GM19452 (cell line): ENCODE data around the gene C11orf54.

ENCODE experiments used
- ATAC-seq: cut with Tn5 transposase; IDR thresholded peaks from one replicate; pipeline ENCODE4 v1.9.1; 2021; ENCODE audit not compliant: unreplicated experiment

Gene C11orf54

GRCh38 chr11:93741094-93741881 lies at the start of gene C11orf54, which contains the start of gene TAF1D:
C11orf54 (plus strand) TSS chr11:93741672; CDS start chr11:93747394, 5,722 bp downstream.
TAF1D (minus strand) TSS chr11:93741495; CDS start chr11:93739304, 2,191 bp downstream.
- ATAC-seq, result peak; percentile 91

DNA sequence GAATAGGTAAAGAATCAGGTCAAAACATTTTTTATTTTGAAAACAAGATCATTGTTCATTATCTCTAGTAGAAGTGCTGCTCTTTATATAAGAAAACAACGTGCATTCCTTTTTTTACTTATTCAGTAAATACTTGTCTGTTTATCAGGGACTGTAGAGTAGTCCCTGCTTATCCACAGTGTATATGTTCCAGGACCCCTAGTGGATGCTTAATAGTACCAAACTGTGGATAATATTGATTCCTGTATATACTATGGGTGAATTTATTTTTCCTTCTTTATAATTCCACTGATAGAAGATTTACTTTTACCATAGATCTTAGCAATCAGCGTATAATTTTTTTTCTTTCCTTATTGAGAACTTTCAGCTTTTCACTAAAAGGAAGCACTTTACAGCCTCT lies 47.4 kb upstream of the C11orf54 start:
- ATAC-seq, result no peak

- no peak for ATAC-seq
Measured at GRCh38 chr11:93694557-93694956, 46.9 kb upstream of the C11orf54 start.

DNA sequence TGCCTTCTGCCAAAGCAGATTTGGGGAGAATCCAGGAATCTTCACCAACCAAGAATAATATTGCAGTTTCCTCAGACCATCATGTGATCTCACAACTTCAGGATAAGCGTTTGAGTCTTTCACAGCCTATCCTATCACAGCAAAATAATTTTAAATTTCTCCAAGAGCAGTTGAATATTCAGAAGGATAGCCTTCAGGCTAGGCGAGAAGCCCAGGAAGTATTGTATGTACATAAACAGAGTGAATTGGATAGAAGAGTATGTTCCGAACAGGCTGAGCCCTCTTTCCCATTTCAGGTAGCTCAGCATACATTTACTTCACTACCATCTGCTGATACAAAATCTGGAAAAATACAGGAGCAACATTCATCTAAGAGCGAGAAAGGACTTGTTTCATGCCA lies 43.9 kb upstream of the C11orf54 start:
- no peak for ATAC-seq

- no peak for ATAC-seq
Measured at GRCh38 chr11:93700830-93701229, 40.6 kb upstream of the C11orf54 start.

DNA sequence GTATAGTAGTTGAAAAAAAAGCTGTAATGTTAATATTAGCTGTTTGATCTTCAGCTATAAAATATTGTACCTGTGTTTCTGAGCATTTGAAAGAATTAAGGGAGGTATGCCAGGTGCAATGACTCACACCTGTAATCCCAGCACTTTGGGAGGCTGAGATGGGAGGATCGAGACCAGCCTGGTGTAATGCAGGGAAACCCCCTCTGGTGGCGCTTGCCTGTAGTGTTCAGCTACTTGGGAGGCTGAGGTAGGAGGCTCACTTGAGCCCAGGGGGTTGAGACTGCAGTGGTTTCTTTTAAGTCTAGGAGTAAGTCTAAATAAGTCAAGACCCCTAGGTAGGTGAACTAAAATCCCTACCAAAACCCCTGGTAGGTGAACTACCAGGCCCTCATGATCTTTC lies 37.2 kb upstream of the C11orf54 start:
- no peak for ATAC-seq

DNA sequence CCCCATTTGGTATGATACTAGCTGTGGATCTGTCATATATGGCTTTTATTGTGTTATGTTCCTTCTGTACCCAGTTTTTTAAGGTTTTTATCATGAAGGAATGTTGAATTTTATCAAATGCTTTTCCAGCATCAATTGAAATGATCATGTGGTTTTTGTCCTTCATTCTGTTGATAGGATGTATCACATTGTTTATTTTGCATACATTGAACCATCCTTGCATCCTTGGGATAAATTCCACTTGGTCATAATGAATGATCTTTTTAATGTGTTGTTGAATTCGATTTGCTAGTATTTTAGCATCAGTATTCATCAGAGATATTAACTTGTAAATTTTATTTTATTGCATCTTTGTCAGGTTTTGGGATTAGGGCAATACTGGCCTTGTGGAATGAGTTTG lies 31.2 kb upstream of the C11orf54 start:
- no peak for ATAC-seq

DNA sequence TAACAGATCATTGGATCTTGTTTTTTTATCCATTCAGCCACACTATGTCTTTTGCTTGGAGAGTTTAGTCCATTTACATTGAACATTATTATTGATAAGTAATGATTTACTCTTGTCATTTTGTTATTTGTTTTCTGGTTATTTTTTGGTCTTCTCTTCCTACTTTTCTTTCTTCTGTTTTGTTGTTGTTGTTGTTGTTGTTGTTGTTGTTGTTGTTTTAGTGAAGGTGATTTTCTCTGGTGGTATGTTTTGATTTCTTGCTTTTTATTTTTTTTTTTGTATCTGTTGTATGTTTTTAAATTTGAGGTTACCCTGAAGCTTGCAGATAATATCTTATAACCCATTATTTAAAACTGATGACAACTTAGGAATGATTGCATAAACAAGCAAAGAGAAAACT lies 28.8 kb upstream of the C11orf54 start:
- no peak for ATAC-seq

DNA sequence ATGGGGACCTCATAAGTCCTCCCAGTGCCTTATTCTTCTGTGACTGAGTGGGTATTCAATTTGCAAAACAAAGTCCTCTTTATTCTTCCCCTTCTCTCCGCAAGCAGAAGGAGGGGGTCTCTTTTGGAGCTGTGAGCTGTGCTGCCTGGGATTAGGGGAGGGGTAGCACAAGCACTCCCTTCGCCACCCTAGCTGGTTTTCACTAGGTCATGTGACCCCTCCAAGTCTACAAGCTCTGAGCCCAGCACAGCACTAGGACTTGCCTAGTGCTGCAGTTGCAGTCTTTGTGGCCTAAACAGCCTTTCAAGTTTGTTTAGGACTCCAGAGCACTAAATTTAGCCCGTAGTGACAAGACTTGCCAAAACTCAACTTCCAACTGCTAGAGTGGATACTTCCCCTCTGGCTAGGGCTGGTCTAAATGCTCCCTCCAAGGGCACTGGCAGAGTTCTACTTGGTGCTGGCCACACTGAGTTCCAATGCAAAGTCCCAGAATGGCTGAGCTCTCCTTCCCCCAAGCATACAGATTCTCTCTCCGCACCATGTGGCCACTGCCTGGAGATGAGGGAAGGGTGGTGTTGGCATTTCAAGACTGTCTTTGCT lies 25.6 kb upstream of the C11orf54 start:
- no peak for ATAC-seq

GRCh38 chr11:93717501-93717900 lies 24.0 kb upstream of the C11orf54 start:
- no peak for ATAC-seq

DNA sequence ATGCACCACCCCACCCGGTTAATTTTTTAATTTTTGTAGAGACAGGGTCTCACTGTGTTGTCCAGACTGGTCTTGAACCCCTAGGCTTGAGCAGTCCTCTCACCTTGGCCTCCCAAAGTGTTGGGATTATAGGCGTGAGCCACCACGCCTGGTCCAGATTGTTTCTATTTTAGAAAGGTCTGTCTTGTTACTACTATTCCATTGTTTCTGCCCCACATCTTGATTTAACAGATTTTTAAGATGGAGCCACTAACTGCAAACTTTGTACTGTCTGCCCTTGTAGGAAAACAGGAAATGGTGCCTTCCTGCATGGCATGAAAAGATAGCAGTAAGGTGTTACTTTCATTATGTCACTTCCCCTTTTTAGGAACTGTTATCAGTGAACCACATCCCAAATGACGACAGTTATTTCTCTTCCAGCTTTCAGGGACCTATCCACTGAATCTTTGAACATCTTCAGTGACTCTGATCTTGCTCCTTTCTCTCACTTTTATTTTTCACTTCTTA lies 23.4 kb upstream of the C11orf54 start:
- ATAC-seq, result peak; percentile 89

- no peak for ATAC-seq
Measured at GRCh38 chr11:93719310-93719709, 22.2 kb upstream of the C11orf54 start.

DNA sequence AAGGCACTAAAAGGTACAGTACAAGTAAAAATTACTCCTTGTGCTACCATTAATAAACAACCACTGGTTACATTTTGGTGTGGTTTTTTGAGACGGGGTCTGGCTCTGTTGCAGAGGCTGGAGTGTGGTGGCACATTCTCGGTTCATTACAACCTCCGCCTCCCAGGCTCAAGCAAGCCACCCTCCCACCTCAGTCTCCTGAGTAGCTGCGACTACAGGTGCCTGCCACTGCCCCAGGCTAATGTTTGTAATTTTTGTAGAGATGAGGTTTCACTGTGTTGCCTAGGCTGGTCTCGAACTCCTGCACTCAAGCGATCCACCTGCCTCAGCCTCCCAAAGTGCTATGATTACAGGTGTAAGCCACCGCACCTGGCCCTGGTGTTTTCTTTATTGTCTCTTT lies 20.9 kb upstream of the C11orf54 start:
- no peak for ATAC-seq

DNA sequence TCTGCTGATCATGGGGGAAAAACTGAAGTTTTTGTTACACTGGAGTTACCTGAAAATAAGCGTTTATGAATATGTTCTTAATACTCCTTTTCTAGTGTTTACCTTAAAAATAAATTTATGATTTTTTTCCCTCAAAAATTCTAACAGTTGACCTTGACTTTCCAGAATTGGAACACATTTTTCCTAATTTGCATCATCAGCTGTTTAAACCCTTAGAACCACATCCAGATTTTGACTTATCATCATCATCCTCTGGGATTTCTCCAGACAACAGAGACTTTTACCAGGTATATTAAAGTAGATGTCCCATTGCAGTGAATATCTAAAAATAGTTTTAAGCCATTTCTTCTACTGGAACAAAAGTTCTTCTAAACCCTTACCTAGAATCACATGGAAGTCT lies 17.4 kb upstream of the C11orf54 start:
- no peak for ATAC-seq

GRCh38 chr11:93727985-93728791 lies 13.3 kb upstream of the C11orf54 start:
- ATAC-seq, result no peak

DNA sequence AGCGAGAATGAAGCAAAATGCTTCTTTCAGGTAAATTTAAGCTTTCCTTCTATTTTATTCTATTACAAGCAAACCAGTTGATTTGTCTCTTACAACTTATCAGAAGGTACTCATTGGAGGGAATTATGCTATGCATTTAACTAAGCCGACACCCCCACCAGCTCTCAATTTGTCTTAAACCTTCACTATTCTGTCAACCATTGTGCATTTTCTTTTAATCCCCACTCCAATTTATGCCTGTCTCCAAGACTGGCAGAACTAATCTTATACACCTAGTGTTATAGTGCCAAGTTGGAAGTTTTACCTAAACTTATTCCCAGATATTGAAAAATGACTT lies 12.7 kb upstream of the C11orf54 start:
- ATAC-seq, result no peak

- no peak for ATAC-seq
Measured at GRCh38 chr11:93729129-93729616, 12.3 kb upstream of the C11orf54 start.

DNA sequence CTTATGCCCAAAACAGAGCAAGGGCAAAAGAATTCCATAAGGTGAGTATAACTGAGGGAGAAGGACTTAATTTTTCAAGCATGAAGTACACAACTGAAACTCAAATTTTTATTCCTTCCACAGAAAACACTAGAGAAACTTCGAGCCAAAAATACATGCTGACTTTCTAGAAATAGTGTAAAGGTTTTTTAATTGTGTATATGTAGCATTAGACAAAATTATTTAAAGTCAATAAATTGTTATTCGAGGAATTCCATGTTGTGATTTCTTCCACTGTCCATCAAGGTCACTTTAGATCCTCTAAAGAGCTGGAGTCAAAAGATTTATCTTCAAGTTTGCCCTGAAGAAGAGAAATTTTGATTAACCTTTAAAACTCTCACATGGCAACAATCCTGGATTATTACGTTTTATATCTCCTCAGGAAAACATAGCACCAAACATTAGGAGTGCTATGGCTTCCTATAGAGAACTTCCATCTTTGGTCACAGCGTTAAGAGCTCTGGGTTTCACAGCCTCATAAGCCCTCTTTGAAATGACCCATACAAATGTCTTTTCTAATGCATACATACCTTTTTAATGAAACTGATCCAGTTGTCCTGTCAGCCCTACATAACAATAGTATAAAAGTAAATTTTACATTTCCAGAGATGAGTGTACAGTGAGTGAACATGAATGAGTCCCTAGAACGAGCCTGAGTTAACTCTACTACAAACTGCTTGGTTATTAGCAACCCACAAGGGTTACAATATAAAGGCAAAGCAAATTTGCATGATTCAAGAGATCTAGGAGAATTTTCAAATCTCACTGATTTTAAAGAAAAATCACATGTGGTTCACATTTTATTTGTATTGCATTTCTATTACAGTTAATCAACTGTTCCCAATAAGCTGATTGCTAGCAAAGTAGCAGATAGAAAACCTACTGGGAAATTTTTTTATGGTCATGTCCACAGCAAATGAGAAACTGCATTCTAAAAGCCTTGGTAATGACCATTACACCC lies 11.1 kb upstream of the C11orf54 start:
- ATAC-seq, result no peak

DNA sequence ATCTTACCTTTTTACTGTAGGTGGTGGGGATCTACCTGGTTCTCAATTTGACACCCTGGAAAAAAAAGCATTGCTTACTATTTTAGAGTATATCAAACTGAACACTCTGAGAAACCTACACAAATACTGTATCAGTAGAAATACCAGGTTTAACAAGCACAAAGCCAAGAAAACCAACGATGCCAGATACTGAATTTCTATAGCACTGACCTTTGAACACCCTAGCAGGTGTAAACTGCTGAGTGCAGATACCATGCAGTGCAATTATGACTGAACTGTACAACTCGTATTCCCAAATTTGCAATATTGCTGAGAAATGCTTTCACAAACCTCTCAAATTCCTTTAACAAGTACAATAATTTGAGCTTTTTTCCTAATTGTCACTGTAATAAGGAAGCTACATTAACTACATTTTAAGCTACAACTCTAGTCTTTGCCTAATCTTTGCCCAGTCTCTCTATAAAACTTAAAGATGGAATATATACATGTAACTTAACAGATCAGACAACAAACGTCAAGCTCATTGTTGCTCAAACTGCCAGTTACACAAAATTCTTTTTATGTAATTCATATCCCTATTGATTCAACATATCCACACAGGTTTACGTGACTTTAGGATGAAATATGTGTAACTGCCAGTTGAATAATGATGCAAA lies 9.1 kb upstream of the C11orf54 start:
- no peak for ATAC-seq

GRCh38 chr11:93733474-93733873 lies 8.0 kb upstream of the C11orf54 start:
- ATAC-seq, result no peak
